WERI-Rb-1 (cell line): Measurements from ENCODE around the gene KPNA6.

Source experiments
- DNase-seq: peaks from one replicate; pipeline ENCODE4 v3.0.0-alpha.2; 2020
- H3K27ac ChIP-seq: fragments of 250-450 bp; sonication (Bioruptor Pico); 2 replicates; pipeline ENCODE4 v1.5.1; 2020; ENCODE audit warnings: mild to moderate bottlenecking, moderate library complexity
- H3K27me3 ChIP-seq: fragments of 250-450 bp; sonication (Bioruptor Pico); 2 replicates; pipeline ENCODE4 v1.5.1; 2021; ENCODE audit warnings: mild to moderate bottlenecking, low read depth, moderate library complexity; ENCODE audit not compliant: insufficient read depth, severe bottlenecking
- H3K36me3 ChIP-seq: fragments of 250-450 bp; sonication (Bioruptor Pico); 2 replicates; pipeline ENCODE4 v1.5.1; 2020; ENCODE audit warnings: mild to moderate bottlenecking, moderate library complexity
- H3K4me3 ChIP-seq: 2 replicates; pipeline ENCODE4 v1.5.1; 2011; ENCODE audit warnings: low read depth, mild to moderate bottlenecking, control low read depth, low read length
- H3K9me3 ChIP-seq: fragments of 250-450 bp; sonication (Bioruptor Pico); 2 replicates; pipeline ENCODE4 v1.5.1; 2021; ENCODE audit warnings: mild to moderate bottlenecking, moderate library complexity; ENCODE audit not compliant: severe bottlenecking
- TF ChIP-seq, protein P1 (sequence below): IDR thresholded peaks from 2 replicates; pipeline ENCODE4 v1.5.1; 2011; ENCODE audit warnings: low read depth, mild to moderate bottlenecking, control low read depth, inconsistent platforms, low read length

The KPNA6 gene

DNA sequence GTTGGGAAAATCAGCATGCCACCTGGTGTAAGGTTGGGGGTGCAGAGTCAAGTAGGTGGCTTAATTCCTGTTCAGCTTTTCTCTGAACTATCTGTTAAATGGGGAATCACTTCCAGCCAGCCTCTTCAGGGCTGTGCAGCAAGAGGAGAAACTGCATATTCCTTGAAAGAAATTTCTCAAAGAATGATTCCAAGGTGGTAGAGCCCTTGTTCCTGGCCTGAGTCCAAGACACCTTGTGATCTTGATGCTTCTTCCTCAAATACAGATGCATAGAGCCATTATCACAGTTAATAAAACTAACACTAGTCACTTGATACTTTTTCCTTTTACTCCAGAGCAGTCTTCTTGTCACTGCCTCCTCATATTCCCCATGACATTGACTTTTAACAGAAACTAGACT is 76.8 kb downstream of the KPNA6 start:
- Histone ChIP-seq H3K27me3 (no peaks in the 10 kb centered on the region), H3K4me3 (no peak overlapping the region), H3K27ac (no peak overlapping the region), H3K9me3 (no peaks in the 10 kb centered on the region), H3K36me3 (peaks cover 96% of the 10 kb centered on the region)
- TF ChIP-seq, protein P1, sequence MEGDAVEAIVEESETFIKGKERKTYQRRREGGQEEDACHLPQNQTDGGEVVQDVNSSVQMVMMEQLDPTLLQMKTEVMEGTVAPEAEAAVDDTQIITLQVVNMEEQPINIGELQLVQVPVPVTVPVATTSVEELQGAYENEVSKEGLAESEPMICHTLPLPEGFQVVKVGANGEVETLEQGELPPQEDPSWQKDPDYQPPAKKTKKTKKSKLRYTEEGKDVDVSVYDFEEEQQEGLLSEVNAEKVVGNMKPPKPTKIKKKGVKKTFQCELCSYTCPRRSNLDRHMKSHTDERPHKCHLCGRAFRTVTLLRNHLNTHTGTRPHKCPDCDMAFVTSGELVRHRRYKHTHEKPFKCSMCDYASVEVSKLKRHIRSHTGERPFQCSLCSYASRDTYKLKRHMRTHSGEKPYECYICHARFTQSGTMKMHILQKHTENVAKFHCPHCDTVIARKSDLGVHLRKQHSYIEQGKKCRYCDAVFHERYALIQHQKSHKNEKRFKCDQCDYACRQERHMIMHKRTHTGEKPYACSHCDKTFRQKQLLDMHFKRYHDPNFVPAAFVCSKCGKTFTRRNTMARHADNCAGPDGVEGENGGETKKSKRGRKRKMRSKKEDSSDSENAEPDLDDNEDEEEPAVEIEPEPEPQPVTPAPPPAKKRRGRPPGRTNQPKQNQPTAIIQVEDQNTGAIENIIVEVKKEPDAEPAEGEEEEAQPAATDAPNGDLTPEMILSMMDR, result no peak
- no peak for DNase-seq

DNA sequence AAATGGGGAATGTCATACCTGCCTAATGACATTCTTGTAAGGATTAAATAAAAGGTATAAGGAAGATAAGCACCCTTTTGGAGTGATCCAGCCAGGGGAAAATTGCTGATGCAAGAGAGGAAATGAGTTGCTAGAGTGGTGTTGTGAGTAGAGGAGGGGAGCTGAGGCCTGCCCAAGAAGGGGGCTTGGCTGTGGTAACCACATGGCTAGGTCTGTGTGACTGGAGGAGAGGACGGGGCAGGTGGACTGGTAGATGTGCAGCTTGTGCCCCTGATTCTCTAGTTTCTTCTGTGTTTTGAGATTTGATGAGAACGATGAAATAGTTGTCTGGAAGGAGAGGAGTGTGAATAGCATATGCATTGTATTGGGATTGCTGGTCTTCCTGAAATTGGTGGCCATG is 78.2 kb downstream of the KPNA6 start:
- TF ChIP-seq, protein P1, result no peak
- Histone ChIP-seq H3K4me3 (no peak overlapping the region), H3K36me3 (peaks cover 98% of the 10 kb centered on the region), H3K27me3 (no peaks in the 10 kb centered on the region), H3K9me3 (no peaks in the 10 kb centered on the region), H3K27ac (no peak overlapping the region)
- DNase-seq, result no peak

DNA sequence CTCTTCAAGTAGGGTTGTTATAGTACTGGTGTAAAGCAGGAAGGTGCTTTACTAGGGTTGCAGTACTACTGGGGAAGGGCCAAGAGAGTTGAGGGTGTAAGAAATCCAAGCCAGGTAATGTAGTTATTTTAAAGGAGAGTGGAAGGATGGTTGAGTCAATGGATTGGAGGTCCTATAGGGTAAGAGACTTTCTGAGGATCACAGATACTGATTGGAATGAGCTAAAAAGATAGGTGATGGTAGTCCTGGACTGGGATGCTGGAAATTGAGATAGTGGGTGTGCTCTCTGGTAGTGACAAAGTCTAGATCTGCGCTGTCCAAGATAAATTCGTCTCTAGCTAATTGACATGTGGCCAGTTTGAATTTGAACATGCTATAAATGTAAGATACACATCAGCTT is 78.6 kb downstream of the KPNA6 start:
- Histone ChIP-seq H3K27ac (no peak overlapping the region), H3K36me3 (peaks cover 98% of the 10 kb centered on the region), H3K9me3 (no peaks in the 10 kb centered on the region), H3K27me3 (no peaks in the 10 kb centered on the region), H3K4me3 (no peak overlapping the region)
- DNase-seq, result no peak
- TF ChIP-seq, protein P1, result no peak

DNA sequence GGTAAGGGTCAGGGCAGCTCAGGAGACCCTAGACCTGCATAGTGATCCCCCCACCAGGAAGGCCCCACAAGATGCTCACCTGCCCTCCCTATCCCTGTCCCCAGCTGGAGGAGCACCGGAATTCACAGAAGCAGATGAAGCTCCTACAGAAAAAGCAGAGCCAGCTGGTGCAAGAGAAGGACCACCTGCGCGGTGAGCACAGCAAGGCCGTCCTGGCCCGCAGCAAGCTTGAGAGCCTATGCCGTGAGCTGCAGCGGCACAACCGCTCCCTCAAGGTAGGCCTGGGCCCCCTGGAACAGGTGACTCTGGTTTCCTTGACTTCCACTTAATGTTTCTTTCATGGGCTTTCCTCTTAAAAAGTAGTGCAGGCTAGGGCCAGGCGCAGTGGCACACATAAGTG is 80.0 kb downstream of the KPNA6 start:
- Histone ChIP-seq H3K36me3 (peaks cover 98% of the 10 kb centered on the region), H3K27ac (no peak overlapping the region), H3K27me3 (no peaks in the 10 kb centered on the region), H3K9me3 (no peaks in the 10 kb centered on the region), H3K4me3 (no peak overlapping the region)
- TF ChIP-seq, protein P1, result no peak
- no peak for DNase-seq

DNA sequence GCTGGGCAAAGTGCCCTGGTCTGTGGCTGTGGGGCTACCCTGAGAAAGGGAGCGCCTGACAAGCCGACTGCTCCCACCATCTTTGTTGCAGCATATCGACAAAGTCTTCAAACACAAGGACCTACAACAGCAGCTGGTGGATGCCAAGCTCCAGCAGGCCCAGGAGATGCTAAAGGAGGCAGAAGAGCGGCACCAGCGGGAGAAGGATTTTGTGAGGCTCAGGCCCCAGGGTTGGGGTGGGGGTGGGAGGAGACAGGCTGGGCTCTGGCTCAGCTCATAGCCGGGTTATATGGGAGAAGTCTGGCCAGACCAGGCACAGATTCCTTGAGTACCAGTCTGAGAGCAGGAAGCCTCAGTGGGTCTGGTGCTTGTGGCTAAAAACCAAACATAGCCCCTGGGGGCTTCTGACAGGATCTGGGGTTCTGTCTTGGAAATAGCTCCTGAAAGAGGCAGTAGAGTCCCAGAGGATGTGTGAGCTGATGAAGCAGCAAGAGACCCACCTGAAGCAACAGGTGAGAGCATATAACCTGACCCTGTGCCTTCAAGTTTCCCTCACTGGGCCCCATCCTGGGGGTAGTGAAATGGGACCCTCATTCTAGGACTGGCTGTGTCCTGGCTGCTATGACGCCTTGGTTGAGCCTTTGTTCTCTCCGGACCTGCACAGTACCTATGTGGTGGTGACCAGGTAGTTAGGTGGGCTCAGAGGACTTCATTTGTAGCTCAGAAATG is 84.5 kb downstream of the KPNA6 start:
- Histone ChIP-seq H3K9me3 (no peaks in the 10 kb centered on the region), H3K36me3 (peaks cover 98% of the 10 kb centered on the region), H3K4me3 (no peak overlapping the region), H3K27me3 (no peaks in the 10 kb centered on the region), H3K27ac (no peak overlapping the region)
- TF ChIP-seq, protein P1, result no peak
- DNase-seq, result no peak

DNA sequence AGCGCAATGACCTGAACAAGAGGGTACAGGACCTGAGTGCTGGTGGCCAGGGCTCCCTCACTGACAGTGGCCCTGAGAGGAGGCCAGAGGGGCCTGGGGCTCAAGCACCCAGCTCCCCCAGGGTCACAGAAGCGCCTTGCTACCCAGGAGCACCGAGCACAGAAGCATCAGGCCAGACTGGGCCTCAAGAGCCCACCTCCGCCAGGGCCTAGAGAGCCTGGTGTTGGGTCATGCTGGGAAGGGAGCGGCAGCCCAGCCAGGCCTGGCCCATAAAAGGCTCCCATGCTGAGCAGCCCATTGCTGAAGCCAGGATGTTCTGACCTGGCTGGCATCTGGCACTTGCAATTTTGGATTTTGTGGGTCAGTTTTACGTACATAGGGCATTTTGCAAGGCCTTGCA is 87.1 kb downstream of the KPNA6 start:
- H3K27ac ChIP-seq, result no peak overlapping the region
- H3K27me3 ChIP-seq, result no peaks in the 10 kb centered on the region
- H3K36me3 ChIP-seq, result peaks cover 80% of the 10 kb centered on the region
- TF ChIP-seq, protein P1, result no peak
- DNase-seq, result no peak
- H3K4me3 ChIP-seq, result no peak overlapping the region
- H3K9me3 ChIP-seq, result no peaks in the 10 kb centered on the region
